Loucy (cell line): ENCODE data around the gene FADS1.

Experiments
- H2AFZ ChIP-seq: fragments of 200-600 bp; sonication (generic); 2 replicates; pipeline ENCODE4 v1.6.0; 2016; ENCODE audit warnings: antibody characterized with exemption, mild to moderate bottlenecking, low read length, moderate library complexity
- H3F3A ChIP-seq: fragments of 200-600 bp; 2 replicates; pipeline ENCODE4 v1.6.0; 2016; ENCODE audit warnings: antibody characterized with exemption, low read depth, mild to moderate bottlenecking
- H3K27me3 ChIP-seq: fragments of 200-600 bp; sonication (generic); 2 replicates; pipeline ENCODE4 v1.6.1; 2014; ENCODE audit warnings: low read length, mild to moderate bottlenecking; ENCODE audit not compliant: insufficient read depth, poor library complexity, severe bottlenecking
- H3K36me3 ChIP-seq: fragments of 200-600 bp; sonication (generic); 2 replicates; pipeline ENCODE4 v1.6.1; 2016; ENCODE audit warnings: low read length; ENCODE audit not compliant: insufficient read depth
- H3K4me1 ChIP-seq: fragments of 200-600 bp; sonication (generic); 2 replicates; pipeline ENCODE4 v1.5.1; 2014; ENCODE audit warnings: low read length, mild to moderate bottlenecking; ENCODE audit not compliant: insufficient read depth, poor library complexity, severe bottlenecking
- H3K4me2 ChIP-seq: fragments of 200-600 bp; sonication (generic); 2 replicates; pipeline ENCODE4 v1.6.0; 2014; ENCODE audit warnings: antibody characterized with exemption, low read length, low read depth, mild to moderate bottlenecking; ENCODE audit not compliant: poor library complexity, severe bottlenecking
- H3K4me3 ChIP-seq: fragments of 200-600 bp; sonication (generic); 2 replicates; pipeline ENCODE4 v1.5.1; 2014; ENCODE audit warnings: low read length, mild to moderate bottlenecking, mixed read lengths; ENCODE audit not compliant: poor library complexity, severe bottlenecking
- H3K79me2 ChIP-seq: fragments of 200-600 bp; sonication (generic); 2 replicates; pipeline ENCODE4 v1.6.1; 2014; ENCODE audit warnings: low read length; ENCODE audit not compliant: insufficient read depth
- H3K9ac ChIP-seq: fragments of 200-600 bp; sonication (generic); 2 replicates; pipeline ENCODE4 v1.6.0; 2014; ENCODE audit warnings: mild to moderate bottlenecking, low read depth, low read length, moderate library complexity; ENCODE audit not compliant: poor library complexity, severe bottlenecking
- H3K9me2 ChIP-seq: fragments of 200-600 bp; sonication (generic); replicated peaks from 2 replicates; pipeline ENCODE4 v1.6.1; 2016; ENCODE audit warnings: low read depth, low read length, mixed read lengths
- H3K9me3 ChIP-seq: fragments of 200-600 bp; sonication (generic); 2 replicates; pipeline ENCODE4 v1.6.1; 2014; ENCODE audit warnings: mild to moderate bottlenecking, antibody characterized with exemption, low read length, low read depth; ENCODE audit not compliant: insufficient read depth
- H4K20me1 ChIP-seq: fragments of 200-600 bp; sonication (generic); 2 replicates; pipeline ENCODE4 v1.6.0; 2014; ENCODE audit warnings: antibody characterized with exemption, low read length, mild to moderate bottlenecking; ENCODE audit not compliant: insufficient read depth, poor library complexity, severe bottlenecking
- CTCF ChIP-seq: fragments of 200-600 bp; sonication (generic); conservative IDR thresholded peaks from 2 replicates; pipeline ENCODE4 v1.5.1; 2014; ENCODE audit warnings: mild to moderate bottlenecking, antibody characterized with exemption, low read length
- EZH2phosphoT487 ChIP-seq: fragments of 200-600 bp; IDR thresholded peaks from 2 replicates; pipeline ENCODE4 v1.6.1; 2018; ENCODE audit warnings: antibody characterized with exemption, mild to moderate bottlenecking, moderate library complexity, borderline replicate concordance

FADS1 gene

GRCh38 chr11:61797263-61797944 lies 19.4 kb downstream of the FADS1 start:
- H4K20me1 ChIP-seq, result peaks cover 39% of the 10 kb centered on the region
- H3K9ac ChIP-seq, result peak overlapping the region; percentile 25
- peaks cover 33% of the 10 kb centered on the region; the same call in 1 of the 2 replicates for H3K36me3 ChIP-seq
- TF ChIP-seq CTCF, result peak; percentile 90
- no peak for TF ChIP-seq EZH2phosphoT487
- H3K9me2 ChIP-seq, result no peaks in the 10 kb centered on the region
- peaks cover 26% of the 10 kb centered on the region for H3K4me1 ChIP-seq
- peak overlapping the region; percentile 23 for H3K4me3 ChIP-seq
- peaks cover 4% of the 10 kb centered on the region; the same call in 1 of the 2 replicates for H3F3A ChIP-seq
- no peaks in the 10 kb centered on the region for H3K9me3 ChIP-seq
- H3K27me3 ChIP-seq, result peaks cover 5% of the 10 kb centered on the region
- H2AFZ ChIP-seq, result no peak overlapping the region
- peak overlapping the region; percentile 90 for H3K4me2 ChIP-seq
- peaks cover 65% of the 10 kb centered on the region for H3K79me2 ChIP-seq

DNA sequence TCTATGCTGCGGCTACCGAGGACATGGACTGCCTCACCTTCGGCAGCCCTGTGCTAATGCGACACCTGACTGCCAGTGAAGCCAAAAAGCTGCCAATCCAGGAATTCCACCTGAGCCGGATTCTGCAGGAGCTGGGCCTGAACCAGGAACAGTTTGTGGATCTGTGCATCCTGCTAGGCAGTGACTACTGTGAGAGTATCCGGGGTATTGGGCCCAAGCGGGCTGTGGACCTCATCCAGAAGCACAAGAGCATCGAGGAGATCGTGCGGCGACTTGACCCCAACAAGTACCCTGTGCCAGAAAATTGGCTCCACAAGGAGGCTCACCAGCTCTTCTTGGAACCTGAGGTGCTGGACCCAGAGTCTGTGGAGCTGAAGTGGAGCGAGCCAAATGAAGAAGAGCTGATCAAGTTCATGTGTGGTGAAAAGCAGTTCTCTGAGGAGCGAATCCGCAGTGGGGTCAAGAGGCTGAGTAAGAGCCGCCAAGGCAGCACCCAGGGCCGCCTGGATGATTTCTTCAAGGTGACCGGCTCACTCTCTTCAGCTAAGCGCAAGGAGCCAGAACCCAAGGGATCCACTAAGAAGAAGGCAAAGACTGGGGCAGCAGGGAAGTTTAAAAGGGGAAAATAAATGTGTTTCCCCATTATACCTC lies 20.8 kb downstream of the FADS1 start:
- peaks cover 4% of the 10 kb centered on the region; the same call in 1 of the 2 replicates for H3F3A ChIP-seq
- H3K79me2 ChIP-seq, result peaks cover 79% of the 10 kb centered on the region
- H3K4me3 ChIP-seq, result no peak overlapping the region
- no peaks in the 10 kb centered on the region for H3K9me3 ChIP-seq
- peaks cover 25% of the 10 kb centered on the region; the same call in 1 of the 2 replicates for H3K36me3 ChIP-seq
- TF ChIP-seq EZH2phosphoT487 (no peak), CTCF (no peak)
- H2AFZ ChIP-seq, result no peak overlapping the region
- peak overlapping the region; percentile 90 for H3K4me2 ChIP-seq
- H3K9me2 ChIP-seq, result no peaks in the 10 kb centered on the region
- H4K20me1 ChIP-seq, result peaks cover 45% of the 10 kb centered on the region
- peak overlapping the region; percentile 58 for H3K9ac ChIP-seq
- H3K27me3 ChIP-seq, result peaks cover 5% of the 10 kb centered on the region
- peaks cover 32% of the 10 kb centered on the region for H3K4me1 ChIP-seq

DNA sequence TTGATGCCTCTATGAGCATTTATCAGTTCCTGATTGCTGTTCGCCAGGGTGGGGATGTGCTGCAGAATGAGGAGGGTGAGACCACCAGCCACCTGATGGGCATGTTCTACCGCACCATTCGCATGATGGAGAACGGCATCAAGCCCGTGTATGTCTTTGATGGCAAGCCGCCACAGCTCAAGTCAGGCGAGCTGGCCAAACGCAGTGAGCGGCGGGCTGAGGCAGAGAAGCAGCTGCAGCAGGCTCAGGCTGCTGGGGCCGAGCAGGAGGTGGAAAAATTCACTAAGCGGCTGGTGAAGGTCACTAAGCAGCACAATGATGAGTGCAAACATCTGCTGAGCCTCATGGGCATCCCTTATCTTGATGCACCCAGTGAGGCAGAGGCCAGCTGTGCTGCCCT lies 21.3 kb downstream of the FADS1 start:
- Histone ChIP-seq H3K4me3 (peak overlapping the region; percentile 85), H3K9me3 (no peaks in the 10 kb centered on the region), H3K9ac (peak overlapping the region; percentile 58), H3K4me1 (peaks cover 32% of the 10 kb centered on the region), H3F3A (peaks cover 4% of the 10 kb centered on the region; the same call in 1 of the 2 replicates), H4K20me1 (peaks cover 42% of the 10 kb centered on the region), H2AFZ (no peak overlapping the region), H3K79me2 (peaks cover 84% of the 10 kb centered on the region), H3K27me3 (peaks cover 5% of the 10 kb centered on the region), H3K9me2 (no peaks in the 10 kb centered on the region), H3K4me2 (peak overlapping the region; percentile 90), H3K36me3 (peaks cover 23% of the 10 kb centered on the region; the same call in 1 of the 2 replicates)
- no peak for TF ChIP-seq EZH2phosphoT487
- TF ChIP-seq CTCF, result no peak
